Neural progenitor cell (in vitro differentiated cells): ENCODE results near the gene ADCY2. TPM values are rescaled to one million over a fixed set of nuclear protein-coding genes. Genes with fewer than 3 reads are reported as not detected.

Experiments used
- DNase-seq: peaks from one replicate; pipeline ENCODE4 v3.0.0-alpha.2; 2016; ENCODE audit warnings: low spot score
- H2AFZ ChIP-seq: fragments of 200-600 bp; sonication (generic); replicated peaks from 2 replicates; pipeline ENCODE4 v1.6.1; 2016; ENCODE audit warnings: antibody characterized with exemption
- H3F3A ChIP-seq: fragments of 200-600 bp; sonication (generic); 2 replicates; pipeline ENCODE4 v1.6.1; 2016; ENCODE audit warnings: antibody characterized with exemption, low read depth
- H3K27ac ChIP-seq: fragments of 200-600 bp; sonication (generic); 2 replicates; pipeline ENCODE4 v1.5.1; 2016; ENCODE audit warnings: mild to moderate bottlenecking
- H3K27me3 ChIP-seq: fragments of 200-600 bp; sonication (generic); 2 replicates; pipeline ENCODE4 v1.6.1; 2016; ENCODE audit warnings: mild to moderate bottlenecking, moderate library complexity
- H3K36me3 ChIP-seq: fragments of 200-600 bp; sonication (generic); 2 replicates; pipeline ENCODE4 v1.5.1; 2016
- H3K4me1 ChIP-seq: fragments of 200-600 bp; sonication (generic); 2 replicates; pipeline ENCODE4 v1.6.1; 2016; ENCODE audit warnings: mixed run types
- H3K4me2 ChIP-seq: fragments of 200-600 bp; sonication (generic); 2 replicates; pipeline ENCODE4 v1.6.1; 2016
- H3K4me3 ChIP-seq: fragments of 200-600 bp; sonication (generic); 2 replicates; pipeline ENCODE4 v1.5.1; 2016
- H3K79me2 ChIP-seq: fragments of 200-600 bp; sonication (generic); 2 replicates; pipeline ENCODE4 v1.6.1; 2016; ENCODE audit warnings: low read depth
- H3K9ac ChIP-seq: fragments of 200-600 bp; sonication (generic); 2 replicates; pipeline ENCODE4 v1.6.1; 2016
- H3K9me3 ChIP-seq: fragments of 200-600 bp; sonication (generic); 2 replicates; pipeline ENCODE4 v1.5.1; 2016; ENCODE audit warnings: low read depth
- H4K20me1 ChIP-seq: fragments of 200-600 bp; sonication (generic); 2 replicates; pipeline ENCODE4 v1.6.1; 2016; ENCODE audit warnings: low read depth
- H3K27ac Mint-ChIP-seq: 3 replicates; pipeline ENCODE4 v1.8.0; 2021; ENCODE audit warnings: mixed read lengths
- H3K27me3 Mint-ChIP-seq: 2 replicates; pipeline ENCODE4 v1.8.0; 2022; ENCODE audit warnings: low read depth, mild to moderate bottlenecking, inconsistent platforms, moderate library complexity, mixed read lengths; ENCODE audit not compliant: insufficient read depth
- H3K36me3 Mint-ChIP-seq: 3 replicates; pipeline ENCODE4 v1.8.0; 2021; ENCODE audit warnings: mixed read lengths
- H3K4me1 Mint-ChIP-seq: 3 replicates; pipeline ENCODE4 v1.8.0; 2021; ENCODE audit warnings: mixed read lengths
- H3K4me3 Mint-ChIP-seq: 3 replicates; pipeline ENCODE4 v1.8.0; 2021; ENCODE audit warnings: mild to moderate bottlenecking, moderate library complexity, mixed read lengths
- H3K9me3 Mint-ChIP-seq: 3 replicates; pipeline ENCODE4 v1.8.0; 2020; ENCODE audit warnings: mixed read lengths
- EZH2 ChIP-seq: fragments of 200-600 bp; sonication (generic); IDR thresholded peaks from 2 replicates; pipeline ENCODE4 v1.6.1; 2017; ENCODE audit warnings: antibody characterized with exemption, mild to moderate bottlenecking, moderate library complexity
- EZH2phosphoT487 ChIP-seq: fragments of 200-600 bp; sonication (generic); IDR thresholded peaks from 2 replicates; pipeline ENCODE4 v1.6.1; 2017; ENCODE audit warnings: antibody characterized with exemption
- total RNA-seq: library from RNA; depleted of rRNA; stranded (reverse); fragments of >200 nt; gene quantifications from 2 replicates; pipeline ENCODE4 v1.2.3, GENCODE V29; 2015; ENCODE audit warnings: low replicate concordance
- TF ChIP-seq, protein P1 (sequence below): fragments of 200-600 bp; sonication (generic); IDR thresholded peaks from 2 replicates; pipeline ENCODE4 v1.5.1; 2017; ENCODE audit warnings: antibody characterized with exemption, mild to moderate bottlenecking

ADCY2 gene
- total RNA-seq, 1 donor from 2014 or later: 1.2 TPM

DNA sequence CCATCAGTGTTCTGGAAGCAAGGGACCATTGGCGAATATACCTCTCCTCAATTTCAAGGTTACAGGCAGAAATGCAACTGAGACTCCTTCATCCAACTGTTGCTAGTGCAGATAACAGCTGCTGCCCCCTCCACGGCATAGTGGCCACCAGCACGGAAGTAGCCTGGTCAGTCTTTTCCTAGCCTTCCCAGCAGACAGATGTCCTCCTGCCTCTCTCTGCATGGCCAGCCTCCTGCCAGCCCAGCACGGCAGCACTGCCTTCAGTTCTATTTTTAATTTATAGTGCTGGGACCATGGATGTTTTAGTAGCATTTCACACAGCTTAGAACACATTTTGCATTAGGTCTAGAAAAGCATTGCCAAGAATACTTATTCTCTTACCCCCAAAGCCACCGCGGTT lies 266.4 kb downstream of the ADCY2 start:
- Histone ChIP-seq H3K79me2 (no peaks in the 10 kb centered on the region), H3K9ac (no peak overlapping the region), H3K4me3 (no peak overlapping the region), H3K9me3 (no peaks in the 10 kb centered on the region), H3K4me1 (no peaks in the 10 kb centered on the region), H3K27me3 (no peaks in the 10 kb centered on the region), H3K36me3 (no peaks in the 10 kb centered on the region), H4K20me1 (no peaks in the 10 kb centered on the region), H3K27ac (no peak overlapping the region), H3K4me2 (no peak overlapping the region), H2AFZ (no peak overlapping the region), H3F3A (no peaks in the 10 kb centered on the region)
- Mint-ChIP-seq H3K4me1 (no peaks in the 10 kb centered on the region), H3K27ac (no peak overlapping the region), H3K27me3 (peaks cover 6% of the 10 kb centered on the region), H3K9me3 (no peaks in the 10 kb centered on the region), H3K36me3 (peaks cover 2% of the 10 kb centered on the region), H3K4me3 (no peak overlapping the region)
- TF ChIP-seq, protein P1, sequence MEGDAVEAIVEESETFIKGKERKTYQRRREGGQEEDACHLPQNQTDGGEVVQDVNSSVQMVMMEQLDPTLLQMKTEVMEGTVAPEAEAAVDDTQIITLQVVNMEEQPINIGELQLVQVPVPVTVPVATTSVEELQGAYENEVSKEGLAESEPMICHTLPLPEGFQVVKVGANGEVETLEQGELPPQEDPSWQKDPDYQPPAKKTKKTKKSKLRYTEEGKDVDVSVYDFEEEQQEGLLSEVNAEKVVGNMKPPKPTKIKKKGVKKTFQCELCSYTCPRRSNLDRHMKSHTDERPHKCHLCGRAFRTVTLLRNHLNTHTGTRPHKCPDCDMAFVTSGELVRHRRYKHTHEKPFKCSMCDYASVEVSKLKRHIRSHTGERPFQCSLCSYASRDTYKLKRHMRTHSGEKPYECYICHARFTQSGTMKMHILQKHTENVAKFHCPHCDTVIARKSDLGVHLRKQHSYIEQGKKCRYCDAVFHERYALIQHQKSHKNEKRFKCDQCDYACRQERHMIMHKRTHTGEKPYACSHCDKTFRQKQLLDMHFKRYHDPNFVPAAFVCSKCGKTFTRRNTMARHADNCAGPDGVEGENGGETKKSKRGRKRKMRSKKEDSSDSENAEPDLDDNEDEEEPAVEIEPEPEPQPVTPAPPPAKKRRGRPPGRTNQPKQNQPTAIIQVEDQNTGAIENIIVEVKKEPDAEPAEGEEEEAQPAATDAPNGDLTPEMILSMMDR: no peak
- no peak for TF ChIP-seq EZH2
- no peak for TF ChIP-seq EZH2phosphoT487
- no peak for DNase-seq

DNA sequence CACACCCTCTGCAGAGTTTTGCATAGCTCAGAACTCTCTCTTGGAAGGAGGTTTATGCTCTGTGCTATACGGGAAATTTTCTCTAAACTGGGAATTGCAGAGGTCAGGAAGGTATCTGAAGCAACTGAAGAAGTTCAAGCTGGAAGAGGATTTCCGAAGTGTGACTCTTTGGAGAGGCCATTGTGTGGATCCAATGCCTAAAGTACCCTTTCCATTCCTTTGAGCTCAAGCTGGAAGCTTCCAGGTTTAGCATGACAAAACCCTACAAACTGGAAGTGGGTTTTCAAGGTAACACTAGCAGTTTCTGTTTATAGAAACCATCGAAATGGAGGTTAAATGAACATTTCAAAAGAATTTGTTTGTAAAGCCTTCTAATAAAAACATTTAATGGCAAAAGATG lies 267.9 kb downstream of the ADCY2 start:
- Histone ChIP-seq H3K4me2 (no peak overlapping the region), H2AFZ (no peak overlapping the region), H3K9me3 (no peaks in the 10 kb centered on the region), H4K20me1 (no peaks in the 10 kb centered on the region), H3K79me2 (no peaks in the 10 kb centered on the region), H3K9ac (no peak overlapping the region), H3K27ac (no peak overlapping the region), H3K27me3 (no peaks in the 10 kb centered on the region), H3K4me1 (no peaks in the 10 kb centered on the region), H3K36me3 (no peaks in the 10 kb centered on the region), H3F3A (no peaks in the 10 kb centered on the region), H3K4me3 (no peak overlapping the region)
- DNase-seq: no peak
- Mint-ChIP-seq H3K9me3 (no peaks in the 10 kb centered on the region), H3K36me3 (peaks cover 2% of the 10 kb centered on the region), H3K4me1 (no peaks in the 10 kb centered on the region), H3K27ac (no peak overlapping the region), H3K27me3 (peaks cover 2% of the 10 kb centered on the region), H3K4me3 (no peak overlapping the region)
- TF ChIP-seq, protein P1: no peak
- TF ChIP-seq EZH2 (no peak), EZH2phosphoT487 (no peak)

DNA sequence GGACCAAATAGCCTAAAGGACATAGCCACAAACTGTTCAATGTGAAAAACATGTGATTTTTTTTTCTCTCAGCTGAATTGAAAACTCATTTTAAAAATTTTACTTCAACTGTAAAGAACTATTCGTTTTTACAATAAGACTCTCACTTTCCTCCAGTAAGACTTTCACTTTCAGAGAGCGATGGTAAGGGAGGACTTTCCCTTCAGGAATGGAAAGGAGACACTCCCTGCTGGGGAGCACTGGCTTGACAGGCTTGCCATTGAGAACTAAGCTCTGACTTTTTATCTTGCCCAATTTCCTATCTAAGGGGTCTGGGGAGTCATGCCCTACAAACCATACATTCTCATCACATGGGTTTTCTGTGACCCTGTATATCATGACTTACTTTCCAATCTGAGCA lies 268.3 kb downstream of the ADCY2 start:
- H3K27me3 ChIP-seq: no peaks in the 10 kb centered on the region
- H3K79me2 ChIP-seq: no peaks in the 10 kb centered on the region
- H3K36me3 Mint-ChIP-seq: peaks cover 2% of the 10 kb centered on the region
- no peak overlapping the region for H3K9ac ChIP-seq
- H3K27ac ChIP-seq: no peak overlapping the region
- H3K9me3 Mint-ChIP-seq: no peaks in the 10 kb centered on the region
- TF ChIP-seq EZH2: no peak
- TF ChIP-seq, protein P1: no peak
- no peak for TF ChIP-seq EZH2phosphoT487
- no peak overlapping the region for H3K4me3 Mint-ChIP-seq
- no peaks in the 10 kb centered on the region for H3K9me3 ChIP-seq
- no peak overlapping the region for H2AFZ ChIP-seq
- no peaks in the 10 kb centered on the region for H3K4me1 ChIP-seq
- H3K4me2 ChIP-seq: no peak overlapping the region
- H3K4me1 Mint-ChIP-seq: no peaks in the 10 kb centered on the region
- DNase-seq: no peak
- H3F3A ChIP-seq: no peaks in the 10 kb centered on the region
- H4K20me1 ChIP-seq: no peaks in the 10 kb centered on the region
- no peak overlapping the region for H3K4me3 ChIP-seq
- H3K27me3 Mint-ChIP-seq: peaks cover 2% of the 10 kb centered on the region
- H3K27ac Mint-ChIP-seq: no peak overlapping the region
- no peaks in the 10 kb centered on the region for H3K36me3 ChIP-seq
